HepG2 (cell line): ENCODE measurements around the gene ZMPSTE24. TPM values are rescaled to one million over a fixed set of nuclear protein-coding genes. Genes with fewer than 3 reads are reported as not detected.

Experiments
- ATAC-seq: fragments of 200-7000 bp; cut with Tn5 transposase; 3 replicates; pipeline ENCODE4 v1.9.1; 2020; ENCODE audit warnings: mild to moderate bottlenecking, moderate library complexity
- BruUV-seq: library from RNA; stranded (reverse); fragments of 400-500 nt; replicated peaks from 2 replicates; lab custom pipeline; 2021; lab: Mats Ljungman, UMichigan
- CTCF ChIA-PET: fragments of 300-600 bp; formaldehyde crosslinking; extraction: SDS; loops from one replicate; lab custom pipeline; 2021; ENCODE audit warnings: low total read pairs, inconsistent platforms, low intra/inter-chr PET ratio; lab: Yijun Ruan, JAX
- POLR2A ChIA-PET: fragments of 350-600 bp; sonication (Branson Sonifier 250); formaldehyde crosslinking; loops from one replicate; lab custom pipeline; 2020; ENCODE audit warnings: antibody characterized with exemption, inconsistent platforms; lab: Yijun Ruan, JAX
- DNase-seq: peaks from one replicate; pipeline ENCODE4 v3.0.0-alpha.2; 2015; ENCODE audit warnings: low spot score
- FAIRE-seq: peaks from 3 replicates; lab custom pipeline; 2011; peaks lifted over from hg19 to GRCh38; lab: Jason Lieb, UNC
- H2AFZ ChIP-seq: one replicate; pipeline ENCODE4 v1.6.1; 2011; ENCODE audit warnings: low read length, inconsistent platforms
- H3K27ac ChIP-seq: fragments of 300-600 bp; 3 replicates; pipeline ENCODE4 v1.8.0; 2011; ENCODE audit warnings: mixed run types, mild to moderate bottlenecking, mixed read lengths, low read length, inconsistent platforms; ENCODE audit not compliant: insufficient read depth; ENCODE audit errors: extremely low read length
- H3K27me3 ChIP-seq, 2 experiments: fragments of 200-600 bp in 1 of 2; 2 replicates in 1 of 2; 3 replicates in 1 of 2; pipeline versions ENCODE4 v1.6.0 to v1.8.0; 2011; ENCODE audit warnings: low read length in 2 of 2, mild to moderate bottlenecking in 2 of 2, moderate library complexity in 2 of 2, inconsistent platforms in 1 of 2; ENCODE audit not compliant: insufficient read depth in 2 of 2, control insufficient read depth in 1 of 2
- H3K36me3 ChIP-seq, 2 experiments: fragments of 200-600 bp in 1 of 2; replicated peaks in 1 of 2; 2 replicates in 1 of 2; 3 replicates in 1 of 2; pipeline versions ENCODE4 v1.5.1 to v1.8.0; 2011; ENCODE audit warnings: low read length in 2 of 2, inconsistent platforms in 1 of 2; ENCODE audit not compliant: insufficient read depth in 2 of 2, control insufficient read depth in 1 of 2
- H3K4me1 ChIP-seq: 2 replicates; pipeline ENCODE4 v1.5.1; 2012; ENCODE audit warnings: low read length, inconsistent platforms; ENCODE audit not compliant: insufficient read depth
- H3K4me2 ChIP-seq: 2 replicates; pipeline ENCODE4 v1.6.0; 2011; ENCODE audit warnings: low read depth, low read length, inconsistent platforms
- H3K4me3 ChIP-seq, 3 experiments: fragments of 200-600 bp in 1 of 3; sonication (generic), shearing (Covaris generic) in 1 of 3; replicated peaks in 1 of 3; 2 replicates each; pipeline ENCODE4 v1.5.1; 2011 to 2016; ENCODE audit warnings: low read length in 3 of 3, inconsistent platforms in 2 of 3, low read depth in 2 of 3, mild to moderate bottlenecking in 2 of 3, control low read depth in 1 of 3, mixed read lengths in 1 of 3; ENCODE audit not compliant: insufficient read depth in 1 of 3
- H3K79me2 ChIP-seq: one replicate; pipeline ENCODE4 v1.6.1; 2011; ENCODE audit warnings: low read length, inconsistent platforms; ENCODE audit not compliant: insufficient read depth
- H3K9ac ChIP-seq: 2 replicates; pipeline ENCODE4 v1.6.0; 2011; ENCODE audit warnings: mild to moderate bottlenecking, low read depth, low read length, inconsistent platforms; ENCODE audit not compliant: insufficient read depth
- H3K9me3 ChIP-seq: 2 replicates; pipeline ENCODE4 v1.5.1; 2012; ENCODE audit warnings: mild to moderate bottlenecking, low read length
- H4K20me1 ChIP-seq: 2 replicates; pipeline ENCODE4 v1.6.0; 2011; ENCODE audit warnings: inconsistent platforms, mild to moderate bottlenecking, low read length, moderate library complexity; ENCODE audit not compliant: insufficient read depth
- CCDC6 ChIP-seq: sonication (generic); formaldehyde crosslinking; IDR thresholded peaks from 2 replicates; pipeline ENCODE4 v1.8.1; 2022; ENCODE audit warnings: mild to moderate bottlenecking, missing genetic modification reagents, moderate library complexity
- ZGPAT ChIP-seq: IDR thresholded peaks from 2 replicates; pipeline ENCODE4 v1.6.1; 2016; ENCODE audit warnings: mild to moderate bottlenecking
- ZNF670 ChIP-seq: sonication (generic); formaldehyde crosslinking; IDR thresholded peaks from 2 replicates; pipeline ENCODE4 v1.8.0; 2022; ENCODE audit warnings: mild to moderate bottlenecking, missing genetic modification reagents, borderline replicate concordance
- ZNF672 ChIP-seq: sonication (generic); formaldehyde crosslinking; IDR thresholded peaks from 2 replicates; pipeline ENCODE4 v1.8.1; 2022; ENCODE audit warnings: missing genetic modification reagents
- ZNF746 ChIP-seq: sonication (generic); formaldehyde crosslinking; IDR thresholded peaks from 2 replicates; pipeline ENCODE4 v1.8.0; 2022; ENCODE audit warnings: mild to moderate bottlenecking, missing genetic modification reagents
- WGBS: methylation state at CpG from one replicate; pipeline ENCODE4 v1.1.6; 2017; ENCODE audit warnings: low lambda C conversion rate; 5-methylcytosine and 5-hydroxymethylcytosine counted together
- in situ Hi-C: cut with HindIII; loops from 2 replicates; pipeline ENCODE4 v1.10.0; 2017; ENCODE audit warnings: low pct_unique_long_range_greater_than_20kb; ENCODE audit not compliant: extremely low pct_ligation_motif_present
- intact Hi-C: fragments of 100-400 bp; cut with micrococcal nuclease; formaldehyde crosslinking; loops from one replicate; pipeline ENCODE4 v1.10.0; 2022; ENCODE audit not compliant: unreplicated experiment
- polyA plus RNA-seq, 8 experiments: library from polyadenylated mRNA; depleted of rRNA in 3 of 8; stranded (reverse) in 7 of 8; unstranded in 1 of 8; fragments of >200 nt; fragmentation: Illumina TruSeq in 4 of 8; extraction: Trizol in 4 of 8; gene quantifications; 2 replicates each; pipeline versions ENCODE4 v1.2.1 to v1.2.3, GENCODE V29; 2011 to 2016; ENCODE audit warnings: low read depth in 4 of 8, missing spikeins in 1 of 8, mixed read lengths in 1 of 8; ENCODE audit not compliant: insufficient read depth in 1 of 8
- total RNA-seq, 5 experiments: library from RNA; depleted of rRNA; stranded (reverse); fragments of >200 nt; fragmentation: Illumina TruSeq; extraction: Trizol; gene quantifications; 2 replicates each; pipeline ENCODE4 v1.2.3, GENCODE V29; 2016; ENCODE audit warnings: low read depth in 1 of 5
- TF ChIP-seq, protein P1 (sequence below): sonication (generic); formaldehyde crosslinking; IDR thresholded peaks from 2 replicates; pipeline ENCODE4 v1.9.0; 2022; ENCODE audit warnings: low read depth, missing genetic modification reagents
- TF ChIP-seq, protein P2 (sequence below), 2 experiments: fragments of 450-650 bp in 1 of 2; sonication (generic) in 1 of 2; formaldehyde crosslinking; IDR thresholded peaks; 2 replicates each; pipeline versions ENCODE4 v1.5.0 to v1.8.0; 2020 to 2022; ENCODE audit warnings: mild to moderate bottlenecking in 1 of 2, missing genetic modification reagents in 1 of 2
- TF ChIP-seq, protein P3 (sequence below): sonication (generic); formaldehyde crosslinking; IDR thresholded peaks from 2 replicates; pipeline ENCODE4 v1.4.0; 2020; ENCODE audit warnings: mild to moderate bottlenecking, missing genetic modification reagents

ZMPSTE24 gene
- total and polyA plus RNA-seq, 2 of the 13 experiments (the other 11 are each of a cell fraction or from before 2014, with no cell fraction given), result 13.6 to 60.2 TPM

DNA sequence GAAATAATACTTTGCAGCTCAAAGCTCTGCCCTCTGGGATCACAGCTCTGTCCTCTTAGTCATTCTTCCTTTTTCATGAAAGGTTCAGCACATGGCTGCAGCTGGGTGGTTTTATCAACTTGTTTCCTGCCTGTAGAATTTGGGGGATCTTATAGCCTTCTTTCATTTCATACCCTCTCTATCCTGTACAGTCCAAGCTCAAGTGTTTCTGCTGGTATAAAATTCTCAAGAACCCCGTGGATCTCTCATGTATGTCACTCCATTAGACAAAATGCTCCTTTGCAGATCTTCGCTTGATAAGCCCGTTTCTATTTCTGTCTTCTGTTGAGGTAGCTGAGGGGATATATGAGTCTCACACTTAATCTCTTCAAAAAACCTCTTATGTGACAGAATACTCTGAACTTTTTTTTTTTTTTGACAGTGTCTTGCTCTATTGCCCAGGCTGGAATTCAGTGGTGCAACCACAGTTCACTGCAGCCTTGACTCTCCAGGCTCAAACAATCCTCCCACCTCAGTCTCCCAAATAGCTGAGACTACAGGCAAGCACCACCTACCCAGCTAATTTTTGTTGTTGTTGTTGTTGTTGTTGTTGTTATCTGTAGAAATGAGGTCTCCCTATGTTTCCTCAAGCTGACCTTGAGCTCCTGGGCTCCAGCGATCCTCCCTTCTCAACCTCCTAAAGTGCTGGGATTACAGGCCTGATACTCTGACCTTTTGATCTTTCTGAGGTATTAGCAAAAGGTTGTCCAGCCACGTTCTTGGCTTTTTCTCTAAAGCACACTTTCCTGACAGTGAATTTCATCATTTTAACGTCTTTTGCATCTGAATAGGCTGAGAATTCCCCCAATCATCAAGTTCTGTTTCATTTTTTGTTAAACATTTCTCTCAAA, 83.7 kb downstream of the ZMPSTE24 start:
- H3K27ac ChIP-seq, result no peak overlapping the region
- peak overlapping the region; percentile 48 for H2AFZ ChIP-seq
- in situ Hi-C loops, result no loop called here
- ChIA-PET CTCF (no interaction called here), POLR2A (interaction anchor here (0.6 to 1.8 kb wide), 3 partner anchors 32 to 108 kb away, joined by 3 to 7 read pairs (median 5); partner anchors contain the start of genes SMAP2 and ZFP69B)
- no peak overlapping the region for H3K9ac ChIP-seq
- DNase-seq (no peak), FAIRE-seq (no peak), ATAC-seq (no peak)
- H3K4me3 ChIP-seq, result peak overlapping the region in 1 of 3 experiments; percentile 13; a peak in 1 of 6 replicates
- peak overlapping the region; percentile 58 for H3K4me2 ChIP-seq
- no peaks in the 10 kb centered on the region for H3K79me2 ChIP-seq
- no TSS peak for BruUV-seq
- 0 out of 2 replicates have a peak, but pooled peaks cover 6% of the 10 kb centered on the region for H3K9me3 ChIP-seq
- H3K4me1 ChIP-seq, result peaks cover 60% of the 10 kb centered on the region
- H4K20me1 ChIP-seq, result no peaks in the 10 kb centered on the region
- H3K36me3 ChIP-seq, result no peaks in the 10 kb centered on the region
- intact Hi-C loops, result no loop called here
- WGBS, result 41% methylated on average over 6 of the region's 6 CpGs
- no peaks in the 10 kb centered on the region; a peak in 1 of 5 replicates for H3K27me3 ChIP-seq
- TF ChIP-seq, protein P1, sequence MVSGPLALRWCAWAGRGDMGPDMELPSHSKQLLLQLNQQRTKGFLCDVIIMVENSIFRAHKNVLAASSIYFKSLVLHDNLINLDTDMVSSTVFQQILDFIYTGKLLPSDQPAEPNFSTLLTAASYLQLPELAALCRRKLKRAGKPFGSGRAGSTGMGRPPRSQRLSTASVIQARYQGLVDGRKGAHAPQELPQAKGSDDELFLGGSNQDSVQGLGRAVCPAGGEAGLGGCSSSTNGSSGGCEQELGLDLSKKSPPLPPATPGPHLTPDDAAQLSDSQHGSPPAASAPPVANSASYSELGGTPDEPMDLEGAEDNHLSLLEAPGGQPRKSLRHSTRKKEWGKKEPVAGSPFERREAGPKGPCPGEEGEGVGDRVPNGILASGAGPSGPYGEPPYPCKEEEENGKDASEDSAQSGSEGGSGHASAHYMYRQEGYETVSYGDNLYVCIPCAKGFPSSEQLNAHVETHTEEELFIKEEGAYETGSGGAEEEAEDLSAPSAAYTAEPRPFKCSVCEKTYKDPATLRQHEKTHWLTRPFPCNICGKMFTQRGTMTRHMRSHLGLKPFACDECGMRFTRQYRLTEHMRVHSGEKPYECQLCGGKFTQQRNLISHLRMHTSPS, result no peak
- TF ChIP-seq ZNF670, result no peak
- no peak for TF ChIP-seq CCDC6 (CRISPR knock-in tag)
- TF ChIP-seq, protein P2, sequence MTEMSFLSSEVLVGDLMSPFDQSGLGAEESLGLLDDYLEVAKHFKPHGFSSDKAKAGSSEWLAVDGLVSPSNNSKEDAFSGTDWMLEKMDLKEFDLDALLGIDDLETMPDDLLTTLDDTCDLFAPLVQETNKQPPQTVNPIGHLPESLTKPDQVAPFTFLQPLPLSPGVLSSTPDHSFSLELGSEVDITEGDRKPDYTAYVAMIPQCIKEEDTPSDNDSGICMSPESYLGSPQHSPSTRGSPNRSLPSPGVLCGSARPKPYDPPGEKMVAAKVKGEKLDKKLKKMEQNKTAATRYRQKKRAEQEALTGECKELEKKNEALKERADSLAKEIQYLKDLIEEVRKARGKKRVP (CRISPR knock-in tag; IDR thresholded peaks at IDR 0.05), result peak in 1 of 2 experiments; percentile 40; a peak in 1 of 4 replicates
- no peak for TF ChIP-seq ZNF746 (CRISPR knock-in tag)
- TF ChIP-seq, protein P3, sequence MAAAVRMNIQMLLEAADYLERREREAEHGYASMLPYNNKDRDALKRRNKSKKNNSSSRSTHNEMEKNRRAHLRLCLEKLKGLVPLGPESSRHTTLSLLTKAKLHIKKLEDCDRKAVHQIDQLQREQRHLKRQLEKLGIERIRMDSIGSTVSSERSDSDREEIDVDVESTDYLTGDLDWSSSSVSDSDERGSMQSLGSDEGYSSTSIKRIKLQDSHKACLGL (CRISPR knock-in tag), result no peak
- no peak for TF ChIP-seq ZGPAT
- no peak for TF ChIP-seq ZNF672 (CRISPR knock-in tag)
